HCT116 (cell line): Measurements from ENCODE around the gene MYO7B.

Experiments used
- CTCF ChIP-seq, 3 experiments: fragments of 200-600 bp in 1 of 3; sonication (generic) in 1 of 3; IDR thresholded peaks in 2 of 3; conservative IDR thresholded peaks in 1 of 3; 2 replicates each; pipeline ENCODE4 v1.5.1; 2012 to 2017; ENCODE audit warnings: low read depth in 2 of 3, low read length in 2 of 3, antibody characterized with exemption in 1 of 3, borderline replicate concordance in 1 of 3, control low read depth in 1 of 3, mild to moderate bottlenecking in 1 of 3, mixed read lengths in 1 of 3, mixed run types in 1 of 3, moderate library complexity in 1 of 3; ENCODE audit not compliant: insufficient read depth in 1 of 3
- EZH2 ChIP-seq: fragments of 200-600 bp; sonication (generic); IDR thresholded peaks from 2 replicates; pipeline ENCODE4 v1.6.1; 2017; ENCODE audit warnings: antibody characterized with exemption, mixed run types
- MAX ChIP-seq: IDR thresholded peaks from 2 replicates; pipeline ENCODE4 v1.6.1; 2012
- POLR2A ChIP-seq: IDR thresholded peaks from 2 replicates; pipeline ENCODE4 v1.7.0; 2011; ENCODE audit warnings: borderline replicate concordance; ENCODE audit not compliant: insufficient read depth, insufficient read length; ENCODE audit errors: extremely low read depth
- RAD21 ChIP-seq: IDR thresholded peaks from 2 replicates; pipeline ENCODE4 v1.6.1; 2012; ENCODE audit warnings: low read depth, mild to moderate bottlenecking
- REST ChIP-seq: IDR thresholded peaks from 2 replicates; pipeline ENCODE4 v1.6.1; 2012; ENCODE audit warnings: low read depth
- TCF7L2 ChIP-seq: IDR thresholded peaks from 2 replicates; pipeline ENCODE4 v1.7.0; 2011; ENCODE audit warnings: borderline replicate concordance, inconsistent platforms; ENCODE audit not compliant: insufficient read depth, insufficient read length; ENCODE audit errors: extremely low read depth

GRCh38 chr2:127504552-127505430, 30.7 kb upstream of the MYO7B start:
- TF ChIP-seq CTCF (IDR thresholded peaks at IDR 0.05 in 2 of 3, conservative IDR thresholded peaks at IDR 0.05 in 1 of 3; ENCODE audit: borderline replicate concordance in 1 of 3, insufficient read depth in 1 of 3, low read depth in 2 of 3, low read length in 2 of 3) (no peak), POLR2A (no peak), EZH2 (no peak), MAX (no peak), TCF7L2 (no peak), RAD21 (no peak), REST (no peak)
